Glomerular visceral epithelial cell (primary cell): Measurements from ENCODE around the gene LRP1B.

Experiments
- DNase-seq: peaks from one replicate; pipeline ENCODE4 v3.0.0-alpha.2; 2016; ENCODE audit errors: extremely low spot score

The LRP1B gene

GRCh38 chr2:141590620-141591019, 540.2 kb downstream of the LRP1B start:
- DNase-seq: no peak

- DNase-seq: no peak
These were observed 541.5 kb downstream of the LRP1B start for GRCh38 chr2:141589314-141589713.

GRCh38 chr2:141586985-141587384, 543.8 kb downstream of the LRP1B start:
- no peak for DNase-seq

- no peak for DNase-seq
These were observed 548.6 kb downstream of the LRP1B start for GRCh38 chr2:141582213-141582612.

- DNase-seq: no peak
These were observed 551.7 kb downstream of the LRP1B start for GRCh38 chr2:141579071-141579470.

GRCh38 chr2:141570474-141571131, 560.2 kb downstream of the LRP1B start:
- DNase-seq: no peak

- DNase-seq: no peak
These were observed 560.9 kb downstream of the LRP1B start for GRCh38 chr2:141569941-141570340.

GRCh38 chr2:141565597-141565996, 565.2 kb downstream of the LRP1B start:
- DNase-seq: no peak

- DNase-seq: no peak
These were observed 570.1 kb downstream of the LRP1B start for GRCh38 chr2:141560723-141561122.

- DNase-seq: peak; percentile 95
These were observed 573.3 kb downstream of the LRP1B start for GRCh38 chr2:141557329-141558095.

GRCh38 chr2:141555876-141556470, 574.8 kb downstream of the LRP1B start:
- DNase-seq: peak; percentile 61

GRCh38 chr2:141554810-141555209, 576.0 kb downstream of the LRP1B start:
- DNase-seq: peak; percentile 49

GRCh38 chr2:141534666-141535362, 596.0 kb downstream of the LRP1B start:
- DNase-seq: no peak

GRCh38 chr2:141529659-141530058, 601.2 kb downstream of the LRP1B start:
- DNase-seq: no peak

GRCh38 chr2:141528990-141529389, 601.8 kb downstream of the LRP1B start:
- no peak for DNase-seq

- DNase-seq: no peak
These were observed 604.1 kb downstream of the LRP1B start for GRCh38 chr2:141526760-141527159.

GRCh38 chr2:141524777-141525176, 606.0 kb downstream of the LRP1B start:
- no peak for DNase-seq

GRCh38 chr2:141523199-141523598, 607.6 kb downstream of the LRP1B start:
- DNase-seq: no peak

- no peak for DNase-seq
These were observed 608.1 kb downstream of the LRP1B start for GRCh38 chr2:141522702-141523101.

GRCh38 chr2:141522048-141522447, 608.8 kb downstream of the LRP1B start:
- no peak for DNase-seq

GRCh38 chr2:141519906-141520305, 610.9 kb downstream of the LRP1B start:
- DNase-seq: no peak

GRCh38 chr2:141517852-141518421, 612.9 kb downstream of the LRP1B start:
- DNase-seq: no peak
